Activated gamma-delta T cell (primary cell): ENCODE measurements around the gene TMEM222.
A peak's percentile ranks its signal among the peaks of the same experiment; 100 is the strongest.
"Not testable (repeated sequence)": the region's sequence is repeated elsewhere in the genome, so short reads cannot be mapped to it uniquely, and the experiment has no call there.

Experiments
- DNase-seq: peaks from one replicate; lab custom pipeline; 2025; lab: John Stamatoyannopoulos, UW
- total RNA-seq, 2 donors: gene quantifications; one replicate each; lab custom pipeline; 2026; lab: John Stamatoyannopoulos, UW

The TMEM222 gene
- total RNA-seq = 42.5 to 43.6 reads per million in 2 donors

GRCh38 chr1:27321813-27322568, at the start of gene TMEM222:
Gene TMEM222, plus strand, starts transcription at chr1:27322163. Its CDS starts 35 bp downstream, at chr1:27322198.
- peak; percentile 98 for DNase-seq

- no peak for DNase-seq
These were observed 47.8 kb upstream of the TMEM222 start for GRCh38 chr1:27274204-27274603.

- no peak for DNase-seq
These were observed 46.3 kb upstream of the TMEM222 start for GRCh38 chr1:27275696-27276095.

GRCh38 chr1:27284425-27285273, 37.3 kb upstream of the TMEM222 start:
- no peak for DNase-seq

GRCh38 chr1:27285274-27285660, 36.7 kb upstream of the TMEM222 start:
- DNase-seq = no peak

- DNase-seq = not testable (repeated sequence)
These were observed 36.1 kb upstream of the TMEM222 start for GRCh38 chr1:27285821-27286220.

GRCh38 chr1:27289125-27289524, 32.8 kb upstream of the TMEM222 start:
- DNase-seq = not testable (repeated sequence)

- no peak for DNase-seq
These were observed 31.4 kb upstream of the TMEM222 start for GRCh38 chr1:27290581-27290980.

- DNase-seq = no peak
These were observed 29.9 kb upstream of the TMEM222 start for GRCh38 chr1:27292106-27292505.

GRCh38 chr1:27293915-27294314, 28.0 kb upstream of the TMEM222 start:
- no peak for DNase-seq

GRCh38 chr1:27296773-27297291, 25.1 kb upstream of the TMEM222 start:
- peak; percentile 19 for DNase-seq

GRCh38 chr1:27297903-27298302, 24.1 kb upstream of the TMEM222 start:
- no peak for DNase-seq

- no peak for DNase-seq
These were observed 23.2 kb upstream of the TMEM222 start for GRCh38 chr1:27298632-27299384.

GRCh38 chr1:27299385-27300271, 22.3 kb upstream of the TMEM222 start:
- DNase-seq = no peak

- DNase-seq = peak; percentile 26
These were observed 21.5 kb upstream of the TMEM222 start for GRCh38 chr1:27300341-27301051.

GRCh38 chr1:27301052-27301422, 20.9 kb upstream of the TMEM222 start:
- no peak for DNase-seq

- no peak for DNase-seq
These were observed 20.3 kb upstream of the TMEM222 start for GRCh38 chr1:27301582-27302199.

- DNase-seq = no peak
These were observed 19.4 kb upstream of the TMEM222 start for GRCh38 chr1:27302612-27303011.

- DNase-seq = no peak
These were observed 18.5 kb upstream of the TMEM222 start for GRCh38 chr1:27303509-27303908.

GRCh38 chr1:27306071-27306470, 15.9 kb upstream of the TMEM222 start:
- no peak for DNase-seq
